AG08395 (cell line): ENCODE data around the gene CHD9.

Experiments
- DNase-seq: peaks from one replicate; pipeline ENCODE4 v3.0.0; 2012; ENCODE audit warnings: mixed read lengths, low spot score

CHD9 gene

DNA sequence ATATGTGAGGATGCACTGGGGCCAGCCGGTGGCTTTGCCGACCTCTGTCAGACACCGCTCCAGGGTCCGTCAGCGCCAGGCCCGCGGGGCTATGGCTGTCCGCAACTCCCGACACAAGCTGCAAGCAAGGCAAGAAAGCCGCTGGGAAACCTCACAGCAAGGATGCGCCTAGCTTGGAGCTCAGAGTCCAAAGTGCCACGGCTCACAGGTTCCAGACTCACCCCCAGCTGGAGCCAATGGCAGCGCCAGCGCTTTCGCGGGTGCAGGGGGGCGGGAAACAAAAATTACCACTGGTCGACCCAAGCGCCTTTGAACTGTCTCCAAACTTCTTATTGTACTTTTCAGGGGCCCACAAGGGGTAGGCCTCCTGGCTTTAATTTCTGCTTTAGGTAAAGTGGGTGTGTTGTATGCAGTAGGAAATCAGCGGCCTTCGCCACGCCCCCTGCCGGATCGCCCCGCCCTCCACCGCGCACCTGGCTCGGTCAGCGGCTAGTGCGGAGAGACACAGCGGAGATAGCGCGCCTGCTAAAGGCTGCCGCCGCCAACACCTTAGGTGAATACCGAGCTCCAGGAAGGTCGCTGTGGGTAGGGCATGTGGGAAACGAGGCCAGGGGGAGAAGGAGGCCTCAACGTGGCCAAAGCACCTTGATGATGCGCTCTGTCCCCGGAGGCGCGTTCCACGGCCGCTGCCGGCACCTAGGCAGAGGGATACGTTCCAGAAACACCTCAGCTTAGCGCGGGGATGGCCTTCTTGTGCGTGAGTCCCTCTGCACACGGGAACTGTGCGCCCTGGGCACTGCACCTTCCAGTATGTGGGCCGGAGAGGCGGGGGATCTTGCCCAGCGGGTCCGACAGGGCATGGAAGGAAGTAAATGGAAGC, 318.4 kb downstream of the CHD9 start:
- no peak for DNase-seq

DNA sequence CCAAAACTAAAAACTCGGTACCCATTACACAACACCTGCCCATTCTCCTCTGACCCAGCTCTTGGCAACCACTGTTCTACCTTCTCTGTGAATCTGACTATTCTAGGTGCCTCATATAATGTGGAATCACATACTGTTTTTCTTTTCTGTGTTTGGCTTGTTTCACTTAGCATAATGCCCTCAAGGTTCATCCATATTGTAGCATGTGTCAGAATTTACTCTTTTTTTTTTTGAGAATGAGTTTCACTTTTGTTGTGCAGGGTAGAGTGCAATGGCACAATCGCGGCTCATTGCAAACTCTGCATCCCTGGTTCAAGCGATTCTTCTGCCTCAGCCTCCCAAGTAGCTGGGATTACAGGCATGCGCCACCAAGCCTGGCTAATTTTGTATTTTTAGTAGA, 320.0 kb downstream of the CHD9 start:
- DNase-seq, result no peak

DNA sequence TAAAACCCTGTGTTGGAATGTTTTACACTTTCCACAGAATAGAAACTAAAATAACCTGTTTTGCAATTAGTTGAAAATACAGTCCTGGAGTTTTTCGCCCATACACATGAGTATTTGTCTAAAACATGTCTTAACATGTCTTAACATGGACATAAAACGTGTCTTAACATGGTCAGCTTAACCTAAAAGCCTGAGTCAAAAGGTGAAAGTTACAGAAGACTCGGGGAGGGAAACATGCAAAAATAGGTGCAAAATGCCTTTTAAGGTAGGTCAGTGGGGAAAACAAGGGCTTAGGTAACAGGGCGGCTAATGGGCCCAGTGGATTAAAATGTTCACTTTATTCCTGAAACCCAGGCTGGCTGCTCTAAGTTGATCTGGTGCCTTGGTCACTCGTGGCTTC, 323.3 kb downstream of the CHD9 start:
- DNase-seq, result no peak
